Psoas muscle (tissue), 8 donors: ENCODE results near the gene TMEM250. TPM values are rescaled to one million over a fixed set of nuclear protein-coding genes. Genes with fewer than 3 reads are reported as not detected.
"Not testable (repeated sequence)": the region's sequence is repeated elsewhere in the genome, so short reads cannot be mapped to it uniquely, and the experiment has no call there.

Experiments
- ATAC-seq, 4 donors: fragments of 200-7000 bp; cut with Tn5 transposase; one replicate each; pipeline ENCODE4 v1.9.1; 2020; ENCODE audit warnings: moderate library complexity in 3 of 4, mild to moderate bottlenecking in 2 of 4
- DNase-seq, 2 donors: peaks; one replicate each; pipeline ENCODE4 v3.0.0-alpha.2; 2020
- H3K27ac ChIP-seq: fragments of 200-600 bp; one replicate; pipeline ENCODE4 v1.8.0; 2022
- H3K27me3 ChIP-seq, 3 donors: fragments of 200-600 bp in 1 of 3; one replicate each; pipeline versions ENCODE4 v1.6.1 to v1.8.0; 2013 to 2022; ENCODE audit warnings: low read length in 2 of 3, mild to moderate bottlenecking in 2 of 3, moderate library complexity in 1 of 3; ENCODE audit not compliant: insufficient read depth in 3 of 3
- H3K36me3 ChIP-seq, 2 donors: fragments of 200-600 bp in 1 of 2; one replicate each; pipeline versions ENCODE4 v1.6.1 to v1.8.0; 2013 to 2022; ENCODE audit warnings: low read depth in 1 of 2, mild to moderate bottlenecking in 1 of 2, moderate library complexity in 1 of 2; ENCODE audit not compliant: insufficient read depth in 1 of 2
- H3K4me1 ChIP-seq: fragments of 200-600 bp; one replicate; pipeline ENCODE4 v1.8.0; 2022
- H3K4me3 ChIP-seq: fragments of 200-600 bp; one replicate; pipeline ENCODE4 v1.8.0; 2022; ENCODE audit warnings: mild to moderate bottlenecking
- H3K9me3 ChIP-seq: fragments of 200-600 bp; one replicate; pipeline ENCODE4 v1.8.0; 2022
- WGBS, 3 donors: extraction: QIAGEN DNeasy Blood & Tissue Kit; methylation state at CpG; one replicate each; pipeline versions ENCODE4 v1.1.6 to v1.1.7; 2013; 5-methylcytosine and 5-hydroxymethylcytosine counted together
- intact Hi-C, 2 donors: fragments of 100-400 bp; cut with DNase I; formaldehyde crosslinking; loops; one replicate each; pipeline versions ENCODE4 v1.11.0 to v1.14.2; 2022
- polyA plus RNA-seq, 3 donors: library from polyadenylated mRNA; stranded (reverse); fragments of 200-250 nt; gene quantifications; one replicate each; pipeline ENCODE4 v1.2.3, GENCODE V29; 2013
- total RNA-seq, 4 donors: library from RNA; stranded (reverse); fragmentation: NEBNext Ultra II Directional in 2 of 4; extraction: Animal tissue kit (Norgen Biotek cat#: 25700) in 2 of 4; gene quantifications; one replicate each; pipeline versions ENCODE4 v1.2.1 to v1.2.4, GENCODE V29; 2021 to 2023
- TF ChIP-seq, protein P1 (sequence below): fragments of 200-600 bp; IDR thresholded peaks from one replicate; pipeline ENCODE4 v1.8.0; 2022; ENCODE audit warnings: antibody characterized with exemption
- donor health status: healthy with polysubstance abuse.
- donor health status: DM: no; HTN: no; CAD: no; lungs with moderate emphysema.
- donor health status: Bipolar disorder and iron deficiency.
- donor health status: healthy.
- donor health status: DM: yes; HTN: yes; CAD: no.
- donor health status: DM: no; HTN: no; CAD: no.
- donor health status: DM: no; HTN: no; CAD: no.
- donor health status: DM: yes; HTN: yes; CAD: no.

TMEM250 gene
- total and polyA plus RNA-seq, 7 donors: 17.3 to 49.5 (median 27.8) TPM

DNA sequence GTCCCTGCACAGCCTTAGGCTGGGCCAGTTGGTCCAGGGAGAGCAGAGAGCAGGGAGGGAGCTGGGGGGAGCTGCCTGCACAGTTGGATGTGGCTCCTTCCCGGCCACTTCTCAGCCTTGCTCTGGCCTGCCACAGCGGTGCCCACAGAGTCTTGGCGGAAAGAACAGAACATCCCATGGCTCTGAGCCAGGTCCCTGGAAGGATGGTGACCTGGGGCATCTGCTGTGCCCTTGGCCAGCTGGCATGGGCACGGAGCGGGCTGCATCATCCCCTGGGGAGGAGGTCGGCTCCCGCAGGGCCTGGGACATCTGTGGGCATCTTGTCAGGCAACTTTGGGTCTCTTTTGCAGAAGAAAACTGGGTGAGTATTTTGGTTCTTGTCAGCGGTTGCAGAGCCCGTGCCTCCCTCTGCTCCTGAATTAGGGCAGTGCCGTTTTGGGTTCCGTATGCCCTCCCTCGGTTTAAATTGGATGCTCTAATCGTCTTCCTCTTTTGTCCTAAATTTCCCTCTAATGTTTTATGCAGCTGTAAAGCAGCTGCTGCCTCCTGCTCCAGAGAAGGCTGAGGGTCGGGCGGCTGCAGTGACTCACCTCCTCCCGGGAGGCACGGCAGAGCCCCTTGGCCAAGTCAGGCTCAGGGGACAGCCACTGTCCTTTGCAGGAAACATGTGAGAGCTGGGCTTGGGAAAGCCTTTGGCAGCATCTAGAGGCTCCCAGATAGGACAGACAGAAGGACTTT, 13.1 kb downstream of the TMEM250 start:
- intact Hi-C loops: no loop called here
- TF ChIP-seq, protein P1, sequence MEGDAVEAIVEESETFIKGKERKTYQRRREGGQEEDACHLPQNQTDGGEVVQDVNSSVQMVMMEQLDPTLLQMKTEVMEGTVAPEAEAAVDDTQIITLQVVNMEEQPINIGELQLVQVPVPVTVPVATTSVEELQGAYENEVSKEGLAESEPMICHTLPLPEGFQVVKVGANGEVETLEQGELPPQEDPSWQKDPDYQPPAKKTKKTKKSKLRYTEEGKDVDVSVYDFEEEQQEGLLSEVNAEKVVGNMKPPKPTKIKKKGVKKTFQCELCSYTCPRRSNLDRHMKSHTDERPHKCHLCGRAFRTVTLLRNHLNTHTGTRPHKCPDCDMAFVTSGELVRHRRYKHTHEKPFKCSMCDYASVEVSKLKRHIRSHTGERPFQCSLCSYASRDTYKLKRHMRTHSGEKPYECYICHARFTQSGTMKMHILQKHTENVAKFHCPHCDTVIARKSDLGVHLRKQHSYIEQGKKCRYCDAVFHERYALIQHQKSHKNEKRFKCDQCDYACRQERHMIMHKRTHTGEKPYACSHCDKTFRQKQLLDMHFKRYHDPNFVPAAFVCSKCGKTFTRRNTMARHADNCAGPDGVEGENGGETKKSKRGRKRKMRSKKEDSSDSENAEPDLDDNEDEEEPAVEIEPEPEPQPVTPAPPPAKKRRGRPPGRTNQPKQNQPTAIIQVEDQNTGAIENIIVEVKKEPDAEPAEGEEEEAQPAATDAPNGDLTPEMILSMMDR: no peak
- peak overlapping the region; percentile 46 for H3K27ac ChIP-seq
- 4 to 8% (median 6%) methylated on average over 17 of the region's 17 CpGs for WGBS, 3 donors
- no peaks in the 10 kb centered on the region for H3K27me3 ChIP-seq
- no peaks in the 10 kb centered on the region for H3K9me3 ChIP-seq
- no peaks in the 10 kb centered on the region for H3K36me3 ChIP-seq
- H3K4me1 ChIP-seq: peaks cover 51% of the 10 kb centered on the region
- DNase-seq: peak; percentile 76 to 90
- peak; percentile 20 to 61 (median 52) for ATAC-seq
- H3K4me3 ChIP-seq: no peak overlapping the region

DNA sequence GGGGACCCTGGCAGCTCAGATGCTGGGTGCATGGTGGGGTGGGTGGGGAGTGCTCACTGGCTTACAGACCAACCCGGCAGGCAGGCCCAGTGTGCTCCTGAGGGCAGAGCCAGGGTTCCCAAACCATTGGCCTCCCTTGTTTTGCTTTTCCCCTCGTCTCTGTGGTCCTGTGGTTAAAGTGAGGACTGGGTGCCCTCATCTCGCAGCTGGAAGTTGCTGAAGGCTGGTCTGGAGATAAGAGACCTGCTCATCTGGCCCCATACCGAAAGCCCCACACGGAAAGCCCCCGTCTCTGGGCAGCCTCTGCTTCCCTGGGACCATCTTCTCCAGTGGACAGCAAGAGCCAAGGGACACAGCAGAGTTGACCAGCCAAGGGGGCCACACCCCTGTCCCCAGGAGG, 13.8 kb downstream of the TMEM250 start:
- intact Hi-C loops: no loop called here
- Histone ChIP-seq H3K9me3 (no peaks in the 10 kb centered on the region), H3K27ac (no peak overlapping the region), H3K4me3 (no peak overlapping the region), H3K27me3 (no peaks in the 10 kb centered on the region), H3K36me3 (no peaks in the 10 kb centered on the region), H3K4me1 (peaks cover 44% of the 10 kb centered on the region)
- 38 to 53% (median 49%) methylated on average over 5 to 6 of the region's 6 CpGs for WGBS, 3 donors
- ATAC-seq (no peak), DNase-seq (no peak)
- TF ChIP-seq, protein P1: no peak

DNA sequence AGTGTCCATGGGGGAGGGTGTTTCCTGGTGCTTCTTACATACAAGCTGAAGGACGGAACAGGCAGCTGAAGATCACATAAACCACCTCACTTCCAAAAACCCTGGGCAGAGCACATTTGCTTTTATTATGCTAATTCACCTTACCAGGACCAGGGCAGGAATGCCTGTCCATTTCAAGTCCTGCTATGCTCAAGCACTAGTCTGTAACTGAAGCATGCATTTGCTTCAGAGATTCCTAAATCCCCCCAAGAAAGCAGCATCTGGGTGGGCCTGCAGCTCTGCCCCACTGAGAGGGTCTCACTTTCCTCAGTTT, 14.2 kb downstream of the TMEM250 start:
- DNase-seq: no peak
- Histone ChIP-seq H3K4me3 (no peak overlapping the region), H3K9me3 (no peaks in the 10 kb centered on the region), H3K27ac (no peak overlapping the region), H3K36me3 (no peaks in the 10 kb centered on the region), H3K4me1 (peaks cover 41% of the 10 kb centered on the region), H3K27me3 (no peaks in the 10 kb centered on the region)
- intact Hi-C loops: no loop called here
- TF ChIP-seq, protein P1: no peak
- ATAC-seq: no peak
- 56 to 76% (median 63%) methylated on average over 1 of the region's 1 CpG for WGBS, 3 donors

DNA sequence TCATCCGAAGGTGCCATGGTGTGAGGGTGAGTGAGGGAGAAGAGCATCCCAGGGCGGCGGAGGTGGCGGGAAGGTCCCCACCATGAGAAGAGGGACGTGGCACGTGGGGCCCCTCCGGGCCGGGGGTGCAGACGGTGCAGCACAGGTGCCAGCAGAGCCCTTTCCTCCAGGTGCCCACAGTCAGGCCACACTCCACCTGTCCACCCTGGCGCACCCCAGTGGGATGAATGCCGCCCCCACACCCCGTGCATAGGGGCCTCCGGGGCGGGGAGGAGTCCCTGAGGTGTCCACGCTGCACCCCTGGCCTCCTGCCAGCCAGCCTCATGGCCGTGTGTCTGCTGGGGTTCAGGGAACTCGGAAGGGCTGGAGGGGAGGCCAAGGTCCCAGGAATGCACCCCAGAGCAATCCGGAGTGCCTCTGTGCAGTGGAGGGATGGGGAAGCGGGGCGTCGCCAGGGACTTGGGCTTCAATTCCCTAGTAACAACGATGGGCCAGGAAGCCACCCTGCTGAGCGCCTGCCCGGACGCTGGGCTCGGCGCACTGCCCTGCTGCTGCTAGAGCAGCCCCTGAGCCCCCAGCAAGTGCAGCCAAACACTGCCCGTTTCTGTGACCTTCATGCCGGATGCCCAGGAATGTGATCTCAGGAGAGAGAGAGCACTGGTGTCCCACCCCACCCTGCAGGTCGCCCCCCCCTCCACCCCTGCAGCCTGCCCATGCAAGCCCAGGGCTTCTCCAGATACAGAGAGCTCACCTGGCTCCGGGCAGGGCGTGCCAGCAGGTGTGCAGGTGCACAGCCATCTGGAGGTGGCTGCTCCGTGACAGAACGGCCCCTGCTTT, 14.8 kb downstream of the TMEM250 start:
- TF ChIP-seq, protein P1: no peak
- DNase-seq: peak in 1 of 2 donors; percentile 55
- intact Hi-C loops: no loop called here
- no peak overlapping the region for H3K4me3 ChIP-seq
- peaks cover 36% of the 10 kb centered on the region for H3K4me1 ChIP-seq
- no peak for ATAC-seq
- no peaks in the 10 kb centered on the region for H3K27me3 ChIP-seq
- WGBS, 3 donors: 42 to 48% (median 43%) methylated on average over 25 to 34 of the region's 34 CpGs
- no peaks in the 10 kb centered on the region for H3K9me3 ChIP-seq
- H3K36me3 ChIP-seq: no peaks in the 10 kb centered on the region
- H3K27ac ChIP-seq: no peak overlapping the region

DNA sequence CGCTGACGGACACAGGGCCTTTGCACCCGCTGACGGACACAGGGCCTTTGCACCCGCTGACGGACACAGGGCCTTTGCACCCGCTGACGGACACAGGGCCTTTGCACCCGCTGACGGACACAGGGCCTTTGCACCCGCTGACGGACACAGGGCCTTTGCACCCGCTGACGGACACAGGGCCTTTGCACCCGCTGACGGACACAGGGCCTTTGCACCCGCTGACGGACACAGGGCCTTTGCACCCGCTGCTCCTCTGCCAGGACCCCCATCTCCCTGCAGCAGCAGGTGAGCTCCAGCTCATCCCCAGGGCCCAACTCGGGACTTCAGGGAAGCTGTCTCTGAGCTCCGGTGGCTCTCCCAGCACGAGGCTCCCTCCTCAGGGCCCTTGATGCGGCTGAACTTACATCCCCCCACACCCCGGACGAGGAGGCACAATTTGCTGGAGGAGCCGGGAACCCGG, 17.0 kb downstream of the TMEM250 start:
- H3K27ac ChIP-seq, DNase-seq, H3K27me3 ChIP-seq, ATAC-seq, intact Hi-C loops, H3K36me3 ChIP-seq, H3K4me3 ChIP-seq, H3K9me3 ChIP-seq: not testable (repeated sequence)
- peaks cover 27% of the 10 kb centered on the region for H3K4me1 ChIP-seq
- WGBS, 3 donors: 82 to 94% (median 91%) methylated on average over 10 to 13 of the region's 27 CpGs
